Measurements from ENCODE around the gene ALG10. TPM values are rescaled to one million over a fixed set of nuclear protein-coding genes. Genes with fewer than 3 reads are reported as not detected.
"Not testable (repeated sequence)": the region's sequence is repeated elsewhere in the genome, so short reads cannot be mapped to it uniquely, and the experiment has no call there.

The ALG10 gene
- 6.9 and 9.7 TPM in 2 replicates for total RNA-seq

GRCh38 chr12:34022079-34022830, at the start of gene ALG10:
Gene ALG10 (plus strand): TSS chr12:34022496. CDS start chr12:34022600, 104 bp downstream.
- Histone ChIP-seq H3K27me3 (ENCODE audit: insufficient read depth, low read length) (no peaks in the 10 kb centered on the region), H3K4me1 (ENCODE audit: insufficient read depth, low read length) (peaks cover 13% of the 10 kb centered on the region), H3K4me2 (ENCODE audit: insufficient read depth, low read length) (peak within 1 kb of the TSS; percentile 98), H3K79me2 (ENCODE audit: insufficient read depth, low read length) (peaks cover 3% of the 10 kb centered on the region), H3K9me3 (ENCODE audit: low read depth, low read length) (no peaks in the 10 kb centered on the region), H4K20me1 (ENCODE audit: insufficient read depth, low read length) (no peaks in the 10 kb centered on the region), H3K36me3 (ENCODE audit: insufficient read depth, low read length) (no peaks in the 10 kb centered on the region), H3K4me3 (ENCODE audit: insufficient read depth, low read length) (peak within 1 kb of the TSS; percentile 77), H3K27ac (ENCODE audit: low read depth, low read length) (peak within 1 kb of the TSS; percentile 47), H2AFZ (ENCODE audit: low read length) (peak within 1 kb of the TSS; percentile 95)
- TF ChIP-seq, protein P1, sequence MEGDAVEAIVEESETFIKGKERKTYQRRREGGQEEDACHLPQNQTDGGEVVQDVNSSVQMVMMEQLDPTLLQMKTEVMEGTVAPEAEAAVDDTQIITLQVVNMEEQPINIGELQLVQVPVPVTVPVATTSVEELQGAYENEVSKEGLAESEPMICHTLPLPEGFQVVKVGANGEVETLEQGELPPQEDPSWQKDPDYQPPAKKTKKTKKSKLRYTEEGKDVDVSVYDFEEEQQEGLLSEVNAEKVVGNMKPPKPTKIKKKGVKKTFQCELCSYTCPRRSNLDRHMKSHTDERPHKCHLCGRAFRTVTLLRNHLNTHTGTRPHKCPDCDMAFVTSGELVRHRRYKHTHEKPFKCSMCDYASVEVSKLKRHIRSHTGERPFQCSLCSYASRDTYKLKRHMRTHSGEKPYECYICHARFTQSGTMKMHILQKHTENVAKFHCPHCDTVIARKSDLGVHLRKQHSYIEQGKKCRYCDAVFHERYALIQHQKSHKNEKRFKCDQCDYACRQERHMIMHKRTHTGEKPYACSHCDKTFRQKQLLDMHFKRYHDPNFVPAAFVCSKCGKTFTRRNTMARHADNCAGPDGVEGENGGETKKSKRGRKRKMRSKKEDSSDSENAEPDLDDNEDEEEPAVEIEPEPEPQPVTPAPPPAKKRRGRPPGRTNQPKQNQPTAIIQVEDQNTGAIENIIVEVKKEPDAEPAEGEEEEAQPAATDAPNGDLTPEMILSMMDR (IDR thresholded peaks at IDR 0.05; ENCODE audit: extremely low read depth, low read depth, low read length) = peak; percentile 68
- DNase-seq (ENCODE audit: insufficient read length, low spot score, missing footprints) = peak; percentile 76

GRCh38 chr12:33972884-33973283, 49.4 kb upstream of the ALG10 start:
- H3K79me2 ChIP-seq (ENCODE audit: insufficient read depth, low read length); H3K9me3 ChIP-seq (ENCODE audit: low read depth, low read length); H2AFZ ChIP-seq (ENCODE audit: low read length); H4K20me1 ChIP-seq (ENCODE audit: insufficient read depth, low read length); H3K4me3 ChIP-seq (ENCODE audit: insufficient read depth, low read length); H3K36me3 ChIP-seq (ENCODE audit: insufficient read depth, low read length); H3K4me2 ChIP-seq (ENCODE audit: insufficient read depth, low read length); H3K27me3 ChIP-seq (ENCODE audit: insufficient read depth, low read length); H3K27ac ChIP-seq (ENCODE audit: low read depth, low read length); H3K4me1 ChIP-seq (ENCODE audit: insufficient read depth, low read length); DNase-seq (ENCODE audit: insufficient read length, low spot score, missing footprints): not testable (repeated sequence)

DNA sequence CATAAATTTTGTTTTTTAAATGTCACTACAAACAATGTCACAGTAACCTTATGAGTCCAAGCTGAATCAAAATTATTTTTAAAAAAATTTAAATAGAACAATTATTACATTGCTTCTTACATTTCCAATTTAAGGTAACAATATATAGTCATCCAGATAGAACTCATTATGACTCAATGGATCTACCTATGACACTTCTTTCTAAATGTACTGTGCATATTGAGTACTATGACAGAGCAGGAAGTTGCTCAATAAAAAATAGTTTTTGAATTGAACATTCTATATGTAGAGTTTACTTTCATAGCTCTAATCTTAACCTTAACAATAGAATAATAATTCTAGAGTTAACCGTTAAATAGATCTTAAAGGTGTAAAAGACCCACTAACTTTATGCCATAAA, 44.4 kb upstream of the ALG10 start:
- Histone ChIP-seq H3K4me2 (ENCODE audit: insufficient read depth, low read length) (no peak overlapping the region), H3K4me1 (ENCODE audit: insufficient read depth, low read length) (no peaks in the 10 kb centered on the region), H2AFZ (ENCODE audit: low read length) (no peak overlapping the region), H3K27ac (ENCODE audit: low read depth, low read length) (no peak overlapping the region), H3K36me3 (ENCODE audit: insufficient read depth, low read length) (no peaks in the 10 kb centered on the region), H4K20me1 (ENCODE audit: insufficient read depth, low read length) (no peaks in the 10 kb centered on the region), H3K27me3 (ENCODE audit: insufficient read depth, low read length) (no peaks in the 10 kb centered on the region), H3K9me3 (ENCODE audit: low read depth, low read length) (no peaks in the 10 kb centered on the region), H3K4me3 (ENCODE audit: insufficient read depth, low read length) (no peak overlapping the region), H3K79me2 (ENCODE audit: insufficient read depth, low read length) (no peaks in the 10 kb centered on the region)
- DNase-seq (ENCODE audit: insufficient read length, low spot score, missing footprints) = no peak
- TF ChIP-seq, protein P1 (IDR thresholded peaks at IDR 0.05; ENCODE audit: extremely low read depth, low read depth, low read length) = no peak

GRCh38 chr12:33988197-33988805, 34.0 kb upstream of the ALG10 start:
- no peak for DNase-seq (ENCODE audit: insufficient read length, low spot score, missing footprints)
- Histone ChIP-seq H3K27ac (ENCODE audit: low read depth, low read length) (no peak overlapping the region), H3K79me2 (ENCODE audit: insufficient read depth, low read length) (no peaks in the 10 kb centered on the region), H3K9me3 (ENCODE audit: low read depth, low read length) (no peaks in the 10 kb centered on the region), H3K4me3 (ENCODE audit: insufficient read depth, low read length) (no peak overlapping the region), H4K20me1 (ENCODE audit: insufficient read depth, low read length) (no peaks in the 10 kb centered on the region), H3K4me2 (ENCODE audit: insufficient read depth, low read length) (no peak overlapping the region), H3K4me1 (ENCODE audit: insufficient read depth, low read length) (no peaks in the 10 kb centered on the region), H2AFZ (ENCODE audit: low read length) (no peak overlapping the region), H3K36me3 (ENCODE audit: insufficient read depth, low read length) (no peaks in the 10 kb centered on the region), H3K27me3 (ENCODE audit: insufficient read depth, low read length) (no peaks in the 10 kb centered on the region)
- TF ChIP-seq, protein P1 (IDR thresholded peaks at IDR 0.05; ENCODE audit: extremely low read depth, low read depth, low read length) = no peak

All from osteoblast (primary cell).